Caki2 (cell line): ENCODE measurements around the gene USP3. TPM values are rescaled to one million over a fixed set of nuclear protein-coding genes. Genes with fewer than 3 reads are reported as not detected.
"Not testable (repeated sequence)": the region's sequence is repeated elsewhere in the genome, so short reads cannot be mapped to it uniquely, and the experiment has no call there.

Experiments
- DNase-seq: peaks from one replicate; pipeline ENCODE4 v3.0.0-alpha.2; 2015; ENCODE audit warnings: low read depth
- in situ Hi-C: cut with HindIII; loops from 2 replicates; pipeline ENCODE4 v1.10.0; 2016; ENCODE audit warnings: low sequenced_read_pairs, low pct_unique_long_range_greater_than_20kb, mixed read lengths
- total RNA-seq: library from RNA; depleted of rRNA; stranded (reverse); fragments of >200 nt; shearing (Covaris generic); gene quantifications from 2 replicates; pipeline ENCODE4 v1.2.3, GENCODE V29; 2014; ENCODE audit warnings: low replicate concordance

USP3 gene
- total RNA-seq, 1 experiment from 2014 or later, result 41.2 TPM

GRCh38 chr15:63523306-63523990 is 19.1 kb downstream of the USP3 start:
- DNase-seq, result no peak
- in situ Hi-C loops, result no loop called here

GRCh38 chr15:63524316-63525015 is 20.1 kb downstream of the USP3 start:
- in situ Hi-C loops, result no loop called here
- DNase-seq, result no peak

- DNase-seq, result no peak
- in situ Hi-C loops, result no loop called here
Observed at GRCh38 chr15:63526401-63526800, 22.0 kb downstream of the USP3 start.

GRCh38 chr15:63528138-63528659 is 23.8 kb downstream of the USP3 start:
- in situ Hi-C loops, result no loop called here
- no peak for DNase-seq

- in situ Hi-C loops, result no loop called here
- no peak for DNase-seq
Observed at GRCh38 chr15:63530235-63530634, 25.8 kb downstream of the USP3 start.

- DNase-seq, result no peak
- in situ Hi-C loops, result no loop called here
Observed at GRCh38 chr15:63530752-63531299, 26.4 kb downstream of the USP3 start.

- in situ Hi-C loops, result no loop called here
- no peak for DNase-seq
Observed at GRCh38 chr15:63531586-63531985, 27.2 kb downstream of the USP3 start.

GRCh38 chr15:63532307-63532744 is 27.9 kb downstream of the USP3 start:
- no peak for DNase-seq
- in situ Hi-C loops, result no loop called here

GRCh38 chr15:63534888-63535287 is 30.5 kb downstream of the USP3 start:
- DNase-seq, in situ Hi-C loops: not testable (repeated sequence)

- no peak for DNase-seq
- in situ Hi-C loops, result no loop called here
Observed at GRCh38 chr15:63535689-63536088, 31.3 kb downstream of the USP3 start.

GRCh38 chr15:63538876-63539275 is 34.5 kb downstream of the USP3 start:
- DNase-seq, result no peak
- in situ Hi-C loops, result no loop called here

- in situ Hi-C loops, result no loop called here
- DNase-seq, result no peak
Observed at GRCh38 chr15:63539521-63539920, 35.1 kb downstream of the USP3 start.

- in situ Hi-C loops, result no loop called here
- no peak for DNase-seq
Observed at GRCh38 chr15:63539998-63540397, 35.6 kb downstream of the USP3 start.

- no peak for DNase-seq
- in situ Hi-C loops, result no loop called here
Observed at GRCh38 chr15:63540449-63540848, 36.1 kb downstream of the USP3 start.

- DNase-seq, result no peak
- in situ Hi-C loops, result no loop called here
Observed at GRCh38 chr15:63544258-63545026, 40.0 kb downstream of the USP3 start.

GRCh38 chr15:63545520-63545919 is 41.1 kb downstream of the USP3 start:
- no peak for DNase-seq
- in situ Hi-C loops, result no loop called here

GRCh38 chr15:63551400-63551799 is 47.0 kb downstream of the USP3 start:
- in situ Hi-C loops, result no loop called here
- no peak for DNase-seq

GRCh38 chr15:63553388-63553791 is 49.0 kb downstream of the USP3 start:
- in situ Hi-C loops, result no loop called here
- DNase-seq, result peak; percentile 85
